ENCODE results near the gene MREG.

DNA sequence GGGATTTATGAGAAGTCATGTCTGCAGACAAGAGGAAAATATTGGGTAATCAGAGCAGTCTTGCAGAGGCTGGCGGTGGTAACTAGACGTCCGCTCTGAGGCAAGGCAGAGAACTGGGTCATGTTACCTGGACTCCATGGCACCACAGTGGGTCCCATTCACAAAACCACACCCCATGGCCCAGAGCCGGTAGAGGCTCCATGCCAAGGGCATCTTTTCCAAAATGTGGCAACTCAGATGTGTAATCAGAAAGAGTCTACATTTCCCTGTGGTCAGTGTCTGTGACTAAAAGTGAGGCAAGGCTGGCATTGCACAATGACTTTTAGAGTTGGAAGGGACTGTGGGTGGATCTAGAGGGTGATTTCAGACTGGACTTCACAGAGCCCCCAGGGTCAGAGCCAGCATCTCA lies 113.1 kb downstream of the MREG start:
- TF ChIP-seq, protein P1, sequence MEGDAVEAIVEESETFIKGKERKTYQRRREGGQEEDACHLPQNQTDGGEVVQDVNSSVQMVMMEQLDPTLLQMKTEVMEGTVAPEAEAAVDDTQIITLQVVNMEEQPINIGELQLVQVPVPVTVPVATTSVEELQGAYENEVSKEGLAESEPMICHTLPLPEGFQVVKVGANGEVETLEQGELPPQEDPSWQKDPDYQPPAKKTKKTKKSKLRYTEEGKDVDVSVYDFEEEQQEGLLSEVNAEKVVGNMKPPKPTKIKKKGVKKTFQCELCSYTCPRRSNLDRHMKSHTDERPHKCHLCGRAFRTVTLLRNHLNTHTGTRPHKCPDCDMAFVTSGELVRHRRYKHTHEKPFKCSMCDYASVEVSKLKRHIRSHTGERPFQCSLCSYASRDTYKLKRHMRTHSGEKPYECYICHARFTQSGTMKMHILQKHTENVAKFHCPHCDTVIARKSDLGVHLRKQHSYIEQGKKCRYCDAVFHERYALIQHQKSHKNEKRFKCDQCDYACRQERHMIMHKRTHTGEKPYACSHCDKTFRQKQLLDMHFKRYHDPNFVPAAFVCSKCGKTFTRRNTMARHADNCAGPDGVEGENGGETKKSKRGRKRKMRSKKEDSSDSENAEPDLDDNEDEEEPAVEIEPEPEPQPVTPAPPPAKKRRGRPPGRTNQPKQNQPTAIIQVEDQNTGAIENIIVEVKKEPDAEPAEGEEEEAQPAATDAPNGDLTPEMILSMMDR (IDR thresholded peaks at IDR 0.05) = no peak
- no peak for TF ChIP-seq POLR2A (IDR thresholded peaks at IDR 0.05)
- TF ChIP-seq EP300 (IDR thresholded peaks at IDR 0.05) = peak in 2 of 4 donors; percentile 30 to 66
